BLaER1 treated with 17β-estradiol and CSF1 and Interleukin-3, amounts not matched to agents 10 nM and 100 nM (cell line): ENCODE data around the gene SPP1.
"Not testable (repeated sequence)": the region's sequence is repeated elsewhere in the genome, so short reads cannot be mapped to it uniquely, and the experiment has no call there.

ENCODE experiments used
- H3K27ac ChIP-seq, 11 experiments: shearing (Covaris generic); formaldehyde crosslinking; 2 replicates each; pipeline ENCODE4 v1.8.1; 2022
- H3K27me3 ChIP-seq, 11 experiments: shearing (Covaris generic); formaldehyde crosslinking; 2 replicates each; pipeline ENCODE4 v1.8.1; 2022
- H3K36me3 ChIP-seq, 11 experiments: shearing (Covaris generic); formaldehyde crosslinking; 2 replicates each; pipeline ENCODE4 v1.8.1; 2022
- H3K4me1 ChIP-seq, 10 experiments: shearing (Covaris generic); formaldehyde crosslinking; 2 replicates each; pipeline ENCODE4 v1.8.1; 2022
- H3K4me2 ChIP-seq, 11 experiments: shearing (Covaris generic); formaldehyde crosslinking; 2 replicates each; pipeline ENCODE4 v1.8.1; 2022
- H3K4me3 ChIP-seq, 10 experiments: shearing (Covaris generic); formaldehyde crosslinking; 2 replicates each; pipeline ENCODE4 v1.8.1; 2022
- H3K9ac ChIP-seq, 11 experiments: shearing (Covaris generic); formaldehyde crosslinking; 2 replicates each; pipeline ENCODE4 v1.8.1; 2022
- H3K9me3 ChIP-seq, 11 experiments: shearing (Covaris generic); formaldehyde crosslinking; replicated peaks in 1 of 11; 2 replicates each; pipeline ENCODE4 v1.8.1; 2022
- H4K20me1 ChIP-seq, 11 experiments: shearing (Covaris generic); formaldehyde crosslinking; 2 replicates each; pipeline ENCODE4 v1.8.1; 2022
- Cebpa-rat ChIP-seq, 11 experiments: shearing (Covaris generic); IDR thresholded peaks; 2 replicates each; pipeline ENCODE4 v1.8.1; 2022

The SPP1 gene

GRCh38 chr4:87985097-87985886, 9.8 kb downstream of the SPP1 start:
- Histone ChIP-seq H3K9ac (no peak overlapping the region), H4K20me1 (peaks cover 0 to 31% (median 0%) of the 10 kb centered on the region in 11 experiments; a peak in 4 of 22 replicates), H3K36me3 (peaks cover 0 to 24% (median 8%) of the 10 kb centered on the region in 11 experiments; a peak in 11 of 22 replicates), H3K27me3 (no peaks in the 10 kb centered on the region), H3K4me3 (no peak overlapping the region), H3K9me3 (no peaks in the 10 kb centered on the region), H3K4me1 (peaks cover 0 to 18% (median 0%) of the 10 kb centered on the region in 10 experiments; a peak in 7 of 20 replicates), H3K4me2 (peak overlapping the region in 1 of 11 experiments; percentile 21; a peak in 1 of 22 replicates), H3K27ac (no peak overlapping the region; a peak in 1 of 22 replicates)
- TF ChIP-seq Cebpa-rat (IDR thresholded peaks at IDR 0.05), result no peak

DNA sequence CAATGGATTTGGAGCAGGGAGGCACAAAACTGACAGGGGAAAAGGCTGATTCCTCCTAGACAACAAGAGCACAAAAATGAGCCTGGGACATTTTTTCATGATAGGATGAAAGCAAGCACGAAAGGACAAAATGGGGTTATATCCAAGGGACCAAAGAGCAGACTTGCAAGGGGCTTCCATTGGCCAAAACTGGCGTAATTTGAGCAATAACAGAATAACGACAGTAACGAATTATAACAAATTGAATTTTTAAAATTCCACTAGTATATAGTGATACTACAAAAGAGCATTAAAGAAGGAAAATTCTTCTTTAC, 10.3 kb downstream of the SPP1 start:
- peaks cover 0 to 29% (median 0%) of the 10 kb centered on the region in 11 experiments; a peak in 4 of 22 replicates for H4K20me1 ChIP-seq
- H3K9me3 ChIP-seq, result no peaks in the 10 kb centered on the region
- H3K4me2 ChIP-seq, result peak overlapping the region in 1 of 11 experiments; percentile 21; a peak in 1 of 22 replicates
- H3K36me3 ChIP-seq, result peaks cover 0 to 19% (median 6%) of the 10 kb centered on the region in 11 experiments; a peak in 11 of 22 replicates
- H3K4me3 ChIP-seq, result no peak overlapping the region
- H3K9ac ChIP-seq, result no peak overlapping the region
- no peak for TF ChIP-seq Cebpa-rat (IDR thresholded peaks at IDR 0.05)
- no peaks in the 10 kb centered on the region for H3K27me3 ChIP-seq
- peaks cover 0 to 18% (median 0%) of the 10 kb centered on the region in 10 experiments; a peak in 7 of 20 replicates for H3K4me1 ChIP-seq
- no peak overlapping the region; a peak in 1 of 22 replicates for H3K27ac ChIP-seq

DNA sequence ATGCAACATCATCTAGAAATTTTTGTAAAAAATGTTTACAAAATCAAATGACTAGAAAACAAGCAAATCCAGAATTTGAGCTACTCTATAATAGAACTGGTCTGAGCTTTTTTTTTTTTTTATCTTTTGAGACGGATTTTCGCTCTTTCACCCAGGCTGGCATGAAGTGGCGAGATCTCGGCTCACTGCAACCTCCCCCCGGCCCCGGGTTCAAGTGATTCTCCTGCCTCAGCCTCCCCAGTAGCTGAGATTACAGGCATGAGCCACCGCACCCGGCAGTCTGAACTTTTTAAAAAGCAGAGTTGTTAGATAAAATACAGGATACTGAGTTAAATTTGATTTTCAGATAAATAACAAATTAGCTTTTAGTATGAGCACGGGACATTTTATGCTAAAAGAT, 11.0 kb downstream of the SPP1 start:
- Histone ChIP-seq H3K4me1 (peaks cover 0 to 18% (median 0%) of the 10 kb centered on the region in 10 experiments; a peak in 7 of 20 replicates), H3K4me2 (peak overlapping the region in 1 of 11 experiments; percentile 21; a peak in 1 of 22 replicates), H3K36me3 (peaks cover 0 to 14% (median 3%) of the 10 kb centered on the region in 11 experiments; a peak in 11 of 22 replicates), H3K9me3 (no peaks in the 10 kb centered on the region), H3K9ac (no peak overlapping the region), H3K27me3 (no peaks in the 10 kb centered on the region), H3K27ac (no peak overlapping the region), H3K4me3 (no peak overlapping the region), H4K20me1 (peaks cover 0 to 24% (median 0%) of the 10 kb centered on the region in 11 experiments; a peak in 4 of 22 replicates)
- TF ChIP-seq Cebpa-rat (IDR thresholded peaks at IDR 0.05), result no peak

DNA sequence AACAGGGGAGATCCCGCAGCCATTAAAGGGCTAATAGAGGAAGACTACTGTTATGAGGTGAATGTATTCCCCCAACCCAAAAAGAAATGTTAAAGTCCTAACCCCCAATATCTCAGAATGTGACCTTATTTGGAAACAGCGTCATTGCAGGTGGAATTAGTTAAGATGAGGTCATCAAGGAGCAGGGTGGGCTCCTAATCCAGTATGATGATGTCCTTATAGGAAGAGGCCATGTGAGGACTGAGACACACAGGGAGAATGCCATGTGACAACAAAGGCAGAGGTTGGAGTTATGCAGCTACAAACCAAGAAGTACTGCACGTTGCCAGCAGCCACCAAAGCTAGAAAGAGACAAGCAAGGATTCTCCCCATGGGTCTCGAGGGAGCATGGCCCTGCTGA, 14.3 kb downstream of the SPP1 start:
- Histone ChIP-seq H3K4me3 (no peak overlapping the region), H4K20me1 (no peaks in the 10 kb centered on the region), H3K9me3 (0 out of 22 replicates have a peak, but pooled peaks cover 0 to 6% (median 0%) of the 10 kb centered on the region in 11 experiments), H3K9ac (no peak overlapping the region), H3K27me3 (no peaks in the 10 kb centered on the region), H3K4me2 (no peak overlapping the region), H3K27ac (no peak overlapping the region), H3K4me1 (peaks cover 0 to 18% (median 0%) of the 10 kb centered on the region in 10 experiments; a peak in 6 of 20 replicates), H3K36me3 (no peaks in the 10 kb centered on the region)
- no peak for TF ChIP-seq Cebpa-rat (IDR thresholded peaks at IDR 0.05)

DNA sequence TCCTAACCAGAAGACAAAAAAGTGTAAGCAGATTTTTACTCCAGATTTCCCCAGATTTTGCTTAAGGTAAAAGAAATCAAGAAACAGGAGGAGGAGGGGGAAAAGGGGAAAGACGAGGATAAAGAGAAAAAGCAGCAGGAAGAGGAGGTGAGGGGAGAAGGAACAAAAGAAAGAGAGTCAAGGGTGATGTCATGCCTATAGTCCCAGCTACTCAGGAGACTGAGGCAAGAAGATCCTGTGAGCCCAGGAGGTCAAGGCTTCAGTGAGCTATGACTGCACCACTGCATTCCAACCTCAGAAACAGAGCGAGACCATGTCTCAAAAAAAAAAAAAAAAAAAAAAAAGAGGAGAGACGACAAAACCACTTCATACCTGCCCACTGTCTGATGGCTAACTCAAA, 19.9 kb downstream of the SPP1 start:
- no peak overlapping the region for H3K9ac ChIP-seq
- no peaks in the 10 kb centered on the region for H3K36me3 ChIP-seq
- no peaks in the 10 kb centered on the region for H3K27me3 ChIP-seq
- H3K4me2 ChIP-seq, result no peak overlapping the region
- TF ChIP-seq Cebpa-rat (IDR thresholded peaks at IDR 0.05), result no peak
- no peak overlapping the region for H3K4me3 ChIP-seq
- H4K20me1 ChIP-seq, result no peaks in the 10 kb centered on the region
- H3K9me3 ChIP-seq, result 0 out of 22 replicates have a peak, but pooled peaks cover 0 to 6% (median 0%) of the 10 kb centered on the region in 11 experiments
- H3K4me1 ChIP-seq, result no peaks in the 10 kb centered on the region; a peak in 1 of 20 replicates
- no peak overlapping the region for H3K27ac ChIP-seq

GRCh38 chr4:87999191-87999691, 23.7 kb downstream of the SPP1 start:
- H3K4me3 ChIP-seq, H3K4me2 ChIP-seq, H4K20me1 ChIP-seq, H3K27me3 ChIP-seq, H3K9ac ChIP-seq, H3K4me1 ChIP-seq, H3K27ac ChIP-seq, H3K36me3 ChIP-seq, H3K9me3 ChIP-seq: not testable (repeated sequence)

- Histone ChIP-seq H3K27ac (no peak overlapping the region), H3K36me3 (no peaks in the 10 kb centered on the region)
- no peak for TF ChIP-seq Cebpa-rat (IDR thresholded peaks at IDR 0.05)
Observed at GRCh38 chr4:88001871-88002270, 26.4 kb downstream of the SPP1 start.

GRCh38 chr4:88002786-88003185, 27.3 kb downstream of the SPP1 start:
- no peak overlapping the region for H3K27ac ChIP-seq
- no peaks in the 10 kb centered on the region for H3K36me3 ChIP-seq
- H4K20me1 ChIP-seq, result peaks cover 0 to 1% (median 0%) of the 10 kb centered on the region in 11 experiments; a peak in 5 of 22 replicates
- H3K9ac ChIP-seq, result no peak overlapping the region
- TF ChIP-seq Cebpa-rat (IDR thresholded peaks at IDR 0.05), result no peak
- H3K4me2 ChIP-seq, result peak overlapping the region in 9 of 11 experiments; percentile 7 to 46 (median 25); a peak in 8 of 22 replicates
- H3K27me3 ChIP-seq, result peaks cover 0 to 8% (median 0%) of the 10 kb centered on the region in 11 experiments; a peak in 2 of 22 replicates
- H3K9me3 ChIP-seq, result peaks cover 0 to 3% (median 0%) of the 10 kb centered on the region in 11 experiments; a peak in 1 of 22 replicates
- peaks cover 6 to 13% (median 8%) of the 10 kb centered on the region in 10 experiments; a peak in 14 of 20 replicates for H3K4me1 ChIP-seq
- no peak overlapping the region for H3K4me3 ChIP-seq

More at GRCh38 chr4:88001871-88002270, 26.4 kb downstream of the SPP1 start:
- Histone ChIP-seq H4K20me1 (no peaks in the 10 kb centered on the region; a peak in 1 of 22 replicates), H3K9ac (no peak overlapping the region), H3K4me3 (no peak overlapping the region), H3K4me1 (peaks cover 2 to 10% (median 6%) of the 10 kb centered on the region in 10 experiments; a peak in 14 of 20 replicates), H3K9me3 (peaks cover 0 to 3% (median 0%) of the 10 kb centered on the region in 11 experiments; a peak in 1 of 22 replicates), H3K27me3 (peaks cover 0 to 5% (median 0%) of the 10 kb centered on the region in 11 experiments; a peak in 2 of 22 replicates), H3K4me2 (no peak overlapping the region)

- Histone ChIP-seq H3K9me3 (peaks cover 0 to 3% (median 0%) of the 10 kb centered on the region in 11 experiments; a peak in 1 of 22 replicates), H3K27me3 (peaks cover 0 to 8% (median 0%) of the 10 kb centered on the region in 11 experiments; a peak in 2 of 22 replicates), H3K4me2 (peak overlapping the region in 9 of 11 experiments; percentile 7 to 46 (median 25); a peak in 8 of 22 replicates), H3K36me3 (no peaks in the 10 kb centered on the region), H4K20me1 (peaks cover 0 to 6% (median 0%) of the 10 kb centered on the region in 11 experiments; a peak in 6 of 22 replicates), H3K9ac (no peak overlapping the region), H3K4me1 (peaks cover 6 to 13% (median 8%) of the 10 kb centered on the region in 10 experiments; a peak in 14 of 20 replicates), H3K27ac (no peak overlapping the region), H3K4me3 (no peak overlapping the region)
- no peak for TF ChIP-seq Cebpa-rat (IDR thresholded peaks at IDR 0.05)
Observed at GRCh38 chr4:88003261-88003660, 27.7 kb downstream of the SPP1 start.
